HG02973 (cell line): ENCODE results near the gene PRDX2.
"Not testable (repeated sequence)": the region's sequence is repeated elsewhere in the genome, so short reads cannot be mapped to it uniquely, and the experiment has no call there.

Source experiments
- ATAC-seq: cut with Tn5 transposase; IDR thresholded peaks from one replicate; pipeline ENCODE4 v1.9.1; 2021; ENCODE audit warnings: moderate library complexity; ENCODE audit not compliant: unreplicated experiment

The PRDX2 gene

DNA sequence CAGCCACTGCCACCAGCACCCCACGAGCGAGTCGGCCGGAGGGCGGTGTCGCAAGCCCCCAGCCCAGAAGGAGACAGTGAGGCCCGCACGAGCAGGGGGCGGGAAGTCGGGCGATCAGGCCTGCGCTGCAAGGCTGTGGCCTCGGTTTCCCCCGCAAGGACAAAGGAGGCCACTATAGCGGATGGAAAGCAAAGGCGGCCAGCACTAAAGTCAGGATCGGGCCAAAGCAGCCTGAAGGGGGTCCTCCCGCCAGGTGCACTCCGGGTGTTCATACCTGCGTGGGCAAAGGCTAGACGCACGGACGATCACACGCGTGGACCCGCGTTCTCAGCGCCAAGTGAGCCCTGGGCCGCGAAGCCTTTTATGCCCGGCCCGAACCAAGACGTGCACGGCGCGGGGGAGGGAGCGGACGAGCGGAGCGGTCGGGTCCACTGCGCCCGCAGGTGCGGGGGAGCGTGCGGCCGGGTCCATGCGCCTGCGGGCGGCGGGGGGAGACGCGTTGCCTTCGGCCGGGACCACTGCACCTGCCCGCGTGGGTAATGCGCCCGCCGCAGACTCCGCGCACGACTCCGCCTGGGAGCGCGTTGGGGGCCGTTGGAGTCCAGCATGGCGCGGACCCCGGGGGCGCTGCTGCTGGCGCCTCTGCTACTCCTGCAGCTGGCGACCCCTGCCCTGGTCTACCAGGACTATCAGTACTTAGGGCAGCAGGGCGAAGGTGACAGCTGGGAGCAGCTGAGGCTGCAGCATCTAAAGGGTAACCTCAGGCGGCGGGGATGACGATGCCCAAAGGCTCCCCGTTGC lies at the start of gene PRDX2, which contains the start of gene THSD8:
Gene PRDX2, minus strand, starts transcription at position 335 of the 801 bp plus-strand sequence. CDS start 539 bp downstream, outside the sequence.
Gene THSD8, plus strand, starts transcription at position 604 of the 801 bp plus-strand sequence. Its CDS starts 3 bp downstream, at position 607.
- ATAC-seq = no peak

DNA sequence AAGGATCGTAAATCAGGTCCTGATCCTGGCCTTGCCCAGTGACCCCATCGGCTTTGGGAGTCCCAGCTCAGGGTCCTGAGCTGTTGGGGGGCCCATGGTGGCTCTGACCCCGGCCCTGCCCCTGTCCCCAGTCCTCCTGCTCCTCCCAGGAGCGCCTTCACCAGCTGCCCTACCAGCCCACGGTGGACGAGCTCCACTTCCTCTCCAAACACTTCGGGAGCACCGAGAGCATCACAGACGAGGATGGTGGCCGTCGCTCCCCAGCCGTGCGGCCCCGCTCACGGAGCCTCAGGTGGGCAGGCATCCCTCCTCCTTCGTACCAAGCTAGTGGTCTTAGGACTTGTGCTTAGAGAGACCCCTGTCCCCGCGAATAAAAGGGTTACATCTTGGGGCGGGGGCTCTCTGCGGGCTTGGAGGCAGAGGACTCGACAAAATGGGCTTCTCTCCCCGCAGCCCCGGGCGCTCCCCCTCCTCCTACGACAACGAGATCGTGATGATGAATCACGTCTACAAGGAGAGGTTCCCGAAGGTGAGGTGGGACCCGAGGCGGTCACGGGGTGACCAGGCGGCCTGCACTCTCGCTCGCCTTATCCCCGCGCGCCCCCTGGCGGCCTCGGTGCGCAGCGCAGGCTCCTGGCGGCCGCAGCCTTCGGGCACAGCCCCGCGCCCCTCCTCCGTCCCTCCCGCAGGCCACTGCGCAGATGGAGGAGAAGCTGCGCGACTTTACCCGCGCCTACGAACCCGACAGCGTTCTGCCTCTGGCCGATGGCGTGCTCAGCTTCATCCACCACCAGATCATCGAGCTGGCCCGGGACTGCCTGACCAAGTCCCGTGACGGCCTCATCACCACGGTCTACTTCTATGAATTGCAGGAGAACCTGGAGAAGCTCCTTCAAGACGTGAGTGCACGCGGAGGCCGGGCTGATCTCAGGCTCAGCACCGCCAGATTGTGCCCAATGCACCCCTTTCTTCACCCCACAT lies 45.8 kb upstream of the PRDX2 start:
- ATAC-seq = peak; percentile 80

DNA sequence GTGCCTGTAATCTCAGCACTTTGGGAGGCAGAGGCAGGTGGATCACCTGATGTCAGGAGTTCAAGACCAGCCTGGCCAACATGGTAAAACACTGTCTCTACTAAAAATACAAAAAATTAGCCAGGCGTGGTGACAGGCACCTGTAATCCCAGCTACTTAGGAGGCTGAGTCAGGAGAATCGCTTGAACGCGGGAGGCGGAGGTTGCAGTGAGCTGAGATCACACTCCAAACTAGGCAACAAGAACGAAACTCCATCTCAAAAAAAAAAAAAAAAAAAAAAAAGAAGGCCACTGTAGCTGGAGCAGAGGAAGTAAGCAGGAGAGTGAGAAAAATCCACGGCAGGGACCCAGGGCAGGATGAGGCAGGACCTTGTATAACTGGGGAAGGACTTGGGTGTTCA lies 45.0 kb upstream of the PRDX2 start:
- ATAC-seq = not testable (repeated sequence)

DNA sequence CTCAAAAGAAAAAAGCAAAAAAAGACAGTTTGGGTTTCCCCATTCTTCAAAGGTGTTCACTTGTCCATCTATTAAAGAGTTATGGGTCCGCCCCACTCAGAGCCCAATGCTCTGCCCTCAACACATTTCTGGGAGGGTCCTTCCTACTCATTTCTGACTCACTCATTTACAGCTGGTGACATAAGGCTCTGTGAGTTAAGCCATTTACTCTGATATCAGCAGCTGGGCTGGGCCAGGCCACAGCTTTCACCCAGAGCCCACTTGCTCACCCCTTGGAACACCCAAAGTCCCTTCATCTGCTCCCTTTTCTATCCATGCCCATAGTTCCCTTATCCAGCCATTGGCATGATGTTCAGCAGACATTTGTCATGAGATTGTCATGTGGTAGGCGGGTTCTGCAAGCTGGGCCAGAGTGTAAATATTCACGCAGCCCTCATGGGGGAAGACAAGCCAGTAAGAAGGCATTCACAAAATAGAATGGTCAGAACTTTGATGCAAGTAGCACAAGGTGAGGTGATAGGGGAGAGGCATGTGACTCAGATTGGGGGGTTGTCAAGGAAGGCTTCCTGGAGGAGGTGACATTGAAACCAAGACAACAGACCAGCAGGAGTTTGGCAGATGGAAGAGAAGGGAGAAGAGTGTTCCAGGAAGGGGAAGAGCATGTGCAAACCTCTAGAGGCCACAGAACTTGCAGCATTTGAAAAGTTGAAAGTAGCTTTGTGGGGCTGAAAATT lies 42.6 kb upstream of the PRDX2 start:
- no peak for ATAC-seq

DNA sequence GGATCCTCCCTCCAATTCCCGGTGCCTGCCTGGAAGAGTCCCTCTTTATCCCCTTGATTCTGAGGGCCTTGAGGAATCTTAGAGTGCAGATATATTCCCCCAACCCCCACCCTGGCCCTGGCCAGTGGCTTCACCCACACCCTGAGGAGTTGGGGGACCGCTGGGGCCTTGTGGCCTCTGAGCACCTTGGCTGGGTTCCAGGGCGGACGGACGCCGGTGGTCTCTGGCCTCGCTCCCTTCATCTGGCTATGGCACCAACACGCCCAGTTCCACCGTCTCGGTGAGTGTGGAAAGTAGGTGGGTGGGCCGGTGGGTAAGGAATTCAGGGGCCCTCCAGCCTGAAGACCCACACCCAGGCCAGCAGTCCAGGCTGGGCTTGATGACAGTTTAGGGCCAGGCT lies 41.7 kb upstream of the PRDX2 start:
- ATAC-seq = no peak

DNA sequence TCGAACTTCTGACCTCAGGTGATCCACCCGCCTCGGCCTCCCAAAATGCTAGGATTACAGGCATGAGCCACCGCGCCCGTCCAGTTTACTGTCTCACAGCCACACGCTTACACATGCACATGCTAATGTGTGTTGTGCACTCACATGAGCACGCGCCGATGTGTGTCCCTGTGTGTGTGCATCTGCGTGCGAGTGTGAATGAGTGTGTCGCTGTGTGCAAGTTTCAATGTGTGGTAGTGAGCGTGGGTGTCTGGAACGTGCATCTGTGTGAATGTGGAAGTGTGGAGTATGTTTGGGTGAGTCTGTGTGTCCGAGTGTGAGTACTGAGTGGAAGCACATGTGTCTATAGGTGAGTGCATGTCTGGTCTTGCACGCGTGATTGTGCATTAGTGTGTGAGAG lies 40.9 kb upstream of the PRDX2 start:
- ATAC-seq = no peak

DNA sequence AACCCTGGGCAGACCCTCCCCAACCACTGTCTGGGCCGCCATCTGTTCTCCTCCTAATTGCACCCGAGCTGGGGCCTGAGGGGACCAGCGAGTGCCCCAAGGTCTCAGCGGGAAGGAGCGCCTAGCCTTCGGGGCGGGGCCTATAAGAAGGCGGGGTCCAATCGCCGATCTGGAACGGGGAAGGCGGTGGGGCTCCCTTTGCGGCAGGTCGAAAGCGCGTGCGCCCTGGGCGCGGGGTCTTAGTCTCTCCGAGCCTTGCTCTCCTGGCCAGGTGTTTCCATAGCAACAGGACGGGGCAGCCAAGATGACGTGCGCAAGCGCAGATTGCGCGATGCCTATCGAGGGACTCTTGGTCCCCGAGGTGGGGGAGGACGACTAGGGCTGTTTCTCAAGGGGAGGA lies 39.5 kb upstream of the PRDX2 start:
- ATAC-seq = no peak

DNA sequence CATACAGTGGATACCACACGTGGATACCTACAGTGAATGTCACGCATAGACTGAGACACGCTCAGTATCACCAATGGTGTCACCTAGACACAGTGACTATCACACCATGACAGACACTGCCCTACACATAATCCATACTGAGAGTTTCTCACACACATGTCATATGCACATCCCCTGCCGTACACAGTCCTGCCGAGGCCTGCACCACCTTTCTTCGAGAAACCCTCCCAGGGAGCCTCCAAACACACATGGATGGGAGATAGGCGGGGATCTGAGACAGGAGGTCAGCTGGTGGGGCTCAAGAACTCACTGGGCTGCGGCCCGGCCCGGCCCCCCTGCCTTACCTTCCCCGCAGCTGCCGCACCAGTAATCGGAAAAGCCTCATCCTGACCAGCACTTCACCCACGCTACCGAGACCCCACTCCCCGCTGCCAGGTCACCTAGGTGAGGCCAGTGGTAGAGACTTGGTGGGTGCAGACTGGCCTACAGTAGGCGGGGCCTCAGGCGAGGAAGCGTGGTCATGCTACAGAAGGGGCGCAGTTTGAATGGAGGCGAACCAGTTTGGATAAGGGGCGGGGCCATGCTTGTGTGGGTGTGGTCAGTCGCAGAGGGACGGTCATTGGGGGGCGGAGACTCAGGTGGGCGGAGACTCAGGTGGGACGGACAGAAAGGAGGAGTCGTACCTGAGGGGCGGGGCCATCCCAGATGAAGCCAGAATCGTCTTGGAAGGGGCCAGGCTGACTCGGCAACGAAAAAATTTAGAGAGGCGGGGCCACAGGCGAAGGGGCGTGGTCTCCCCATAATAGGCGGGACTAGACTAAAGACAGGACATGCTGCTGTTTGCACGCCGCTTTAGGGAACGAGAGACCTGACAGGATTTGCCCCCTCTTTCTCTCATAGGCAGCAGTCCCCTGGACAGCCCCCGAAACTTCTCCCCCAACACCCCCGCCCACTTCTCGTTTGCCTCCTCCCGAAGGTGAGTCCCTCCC lies 38.8 kb upstream of the PRDX2 start:
- ATAC-seq = no peak

DNA sequence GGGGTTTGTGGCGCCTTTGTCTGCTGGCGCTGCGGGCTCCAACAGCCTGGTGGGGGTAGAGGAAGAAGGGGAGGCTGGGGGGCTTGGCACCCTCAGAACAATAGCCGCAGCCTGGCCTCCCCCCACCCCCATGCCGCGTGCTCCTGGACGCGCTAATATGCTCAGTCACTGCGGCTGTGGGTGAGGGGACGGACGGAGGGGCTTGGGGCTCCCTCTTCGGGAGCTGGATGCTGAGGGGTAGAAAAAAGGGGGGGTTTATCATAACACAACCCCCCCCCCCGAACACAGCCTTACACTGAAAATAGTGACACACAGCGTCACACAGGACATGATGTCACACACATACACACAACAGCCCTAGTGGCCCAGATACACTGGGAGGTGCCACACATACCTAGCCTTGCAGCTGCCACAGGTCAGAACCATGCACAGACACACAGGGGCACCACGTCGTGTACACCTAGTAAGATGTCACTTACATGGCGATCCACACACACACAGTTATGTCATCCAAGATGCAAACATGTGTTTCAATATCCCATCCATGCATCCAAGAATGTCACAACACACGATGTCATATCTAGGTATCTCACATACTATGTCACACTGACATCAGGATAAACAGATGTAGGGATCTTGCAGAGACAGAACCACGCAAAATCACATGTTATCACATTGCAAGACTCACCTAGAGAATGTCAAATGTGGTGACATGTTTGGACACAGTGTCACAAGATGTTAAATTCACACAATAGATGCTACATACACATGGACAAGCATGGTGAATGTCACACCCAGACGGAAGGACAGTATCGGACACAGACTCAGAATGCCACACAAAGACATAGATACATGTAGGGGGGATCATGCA lies 37.5 kb upstream of the PRDX2 start:
- no peak for ATAC-seq

DNA sequence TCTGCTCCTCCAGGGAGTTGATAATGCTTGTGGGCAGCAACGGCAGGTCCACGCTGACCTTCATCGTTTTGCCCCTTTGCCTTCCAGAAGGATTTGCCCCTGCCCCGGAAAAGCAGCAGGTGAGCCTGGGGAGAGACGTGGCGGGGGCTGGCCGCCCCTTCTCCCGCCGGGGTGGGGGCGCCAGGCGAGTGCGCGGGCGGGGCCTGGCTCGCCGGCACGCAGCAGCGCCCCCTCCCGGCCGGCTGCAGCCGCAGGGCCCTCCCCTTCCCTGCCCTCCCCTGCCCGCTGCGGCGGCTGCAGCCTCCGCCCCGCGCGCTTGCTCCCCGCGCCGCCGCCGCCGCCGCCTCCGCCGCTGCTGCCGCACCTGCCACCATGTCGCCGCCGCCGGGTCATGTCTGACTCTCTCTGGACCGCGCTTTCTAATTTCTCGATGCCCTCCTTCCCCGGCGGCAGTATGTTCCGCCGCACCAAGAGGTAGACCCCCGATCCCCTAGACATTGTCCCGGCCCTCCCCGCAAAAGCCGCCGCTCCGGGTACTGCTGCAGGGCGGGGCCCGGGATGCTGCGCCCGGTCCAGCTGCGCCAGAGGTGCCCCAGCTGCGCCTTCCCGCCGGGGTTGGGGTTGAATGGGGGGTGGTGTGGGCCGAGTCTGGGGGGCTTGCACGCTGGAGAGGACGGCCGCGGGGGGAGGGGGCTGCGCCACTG lies 36.7 kb upstream of the PRDX2 start, which contains the start of gene MAST1:
Gene MAST1, plus strand, starts transcription at position 334 of the 704 bp plus-strand sequence. Its CDS starts 58 bp downstream, at position 392.
- ATAC-seq = no peak

DNA sequence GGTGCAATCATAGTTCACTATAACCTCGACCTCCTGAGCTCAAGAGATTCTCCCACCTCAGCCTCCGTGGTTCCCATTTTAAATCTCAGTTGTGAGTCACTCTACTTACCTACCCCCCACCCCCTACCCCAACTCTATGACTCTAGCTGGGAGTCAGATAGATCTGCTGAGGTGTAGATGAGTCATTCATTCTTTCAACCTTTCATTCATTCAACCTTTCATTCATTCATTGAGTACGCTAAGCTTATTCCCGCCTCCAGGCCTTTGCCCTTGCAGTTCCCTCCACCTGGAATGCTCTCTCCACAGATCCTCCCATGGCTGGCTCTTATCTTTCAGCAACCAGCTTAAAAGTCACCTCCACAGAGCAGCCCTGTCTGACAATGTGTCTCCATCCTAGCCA lies 35.6 kb upstream of the PRDX2 start:
- ATAC-seq = no peak

DNA sequence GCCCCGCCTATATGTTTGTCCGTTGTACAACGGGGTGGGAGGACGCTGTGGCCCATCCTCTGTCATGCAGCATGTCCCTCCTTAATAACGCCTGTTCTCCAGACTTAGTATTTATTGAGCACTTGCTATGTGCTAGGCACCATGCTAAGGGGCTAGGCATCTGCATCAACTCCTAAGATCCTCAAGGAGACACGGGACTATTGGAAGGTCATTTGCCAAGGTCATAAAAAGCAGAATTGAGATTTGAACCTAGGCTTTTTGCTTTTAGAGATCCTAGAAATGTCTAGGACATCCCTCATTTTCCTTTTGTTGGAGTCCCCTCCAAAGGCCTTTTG lies 34.9 kb upstream of the PRDX2 start:
- no peak for ATAC-seq

DNA sequence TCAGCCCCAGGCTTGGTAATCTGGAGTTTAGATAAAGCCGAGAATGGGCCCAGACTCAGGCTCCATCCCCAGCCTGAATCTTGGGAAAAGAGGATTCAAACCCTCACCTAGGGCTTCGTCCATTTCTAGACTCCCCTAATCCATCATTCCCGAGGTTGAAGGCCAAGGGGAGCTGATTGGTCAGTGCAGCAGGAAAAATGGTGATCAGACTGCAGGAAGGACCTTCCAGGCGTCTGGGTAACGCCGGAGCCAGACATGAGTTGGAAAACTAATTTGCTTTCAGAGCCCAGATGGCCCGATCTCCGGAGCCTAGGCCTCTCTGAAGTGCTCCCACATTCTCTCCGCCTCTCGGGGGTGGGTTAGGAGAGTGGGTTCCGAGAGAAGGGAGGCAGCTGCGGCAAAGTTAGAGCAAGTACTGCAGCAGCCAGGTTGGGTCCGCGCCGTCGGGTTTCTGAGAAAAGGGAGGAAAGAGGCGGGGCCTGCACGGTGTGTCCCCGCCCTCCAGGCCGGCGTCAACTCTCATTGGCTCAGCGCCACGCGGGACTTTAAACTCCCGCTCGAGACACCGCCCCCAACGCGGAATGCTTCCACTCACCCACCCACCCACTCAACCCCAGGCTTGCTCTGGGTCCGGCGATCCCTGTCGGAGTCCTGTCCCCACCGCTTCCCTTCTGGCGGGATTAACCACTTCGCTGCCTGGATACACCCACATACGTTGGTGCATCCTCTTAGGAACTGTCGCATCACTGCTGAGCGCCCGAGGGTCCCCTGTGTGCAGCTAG lies 33.6 kb upstream of the PRDX2 start:
- no peak for ATAC-seq

DNA sequence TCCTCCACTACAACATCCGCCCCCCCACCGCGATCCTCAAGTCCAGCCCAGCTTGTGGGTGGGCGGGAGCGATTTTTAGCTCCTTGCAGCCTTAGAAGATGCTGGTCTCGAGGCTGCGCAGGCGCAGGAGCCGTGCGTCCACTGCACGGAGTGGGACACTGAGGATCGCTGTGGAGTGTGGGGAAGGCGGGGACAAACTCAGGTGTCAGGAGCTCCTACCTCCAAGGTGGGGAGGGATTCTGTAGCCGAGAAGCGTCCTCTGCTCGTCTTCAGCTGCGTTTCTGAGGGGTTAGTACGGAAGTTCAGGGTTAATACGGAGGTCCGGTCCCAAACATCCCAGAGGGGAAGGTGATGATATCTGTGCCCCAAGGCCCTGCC lies 33.0 kb upstream of the PRDX2 start, which contains the start of gene RTBDN:
Gene RTBDN, minus strand, starts transcription at position 14 of the 378 bp plus-strand sequence. CDS start 4,600 bp downstream, outside the sequence.
- ATAC-seq = no peak

DNA sequence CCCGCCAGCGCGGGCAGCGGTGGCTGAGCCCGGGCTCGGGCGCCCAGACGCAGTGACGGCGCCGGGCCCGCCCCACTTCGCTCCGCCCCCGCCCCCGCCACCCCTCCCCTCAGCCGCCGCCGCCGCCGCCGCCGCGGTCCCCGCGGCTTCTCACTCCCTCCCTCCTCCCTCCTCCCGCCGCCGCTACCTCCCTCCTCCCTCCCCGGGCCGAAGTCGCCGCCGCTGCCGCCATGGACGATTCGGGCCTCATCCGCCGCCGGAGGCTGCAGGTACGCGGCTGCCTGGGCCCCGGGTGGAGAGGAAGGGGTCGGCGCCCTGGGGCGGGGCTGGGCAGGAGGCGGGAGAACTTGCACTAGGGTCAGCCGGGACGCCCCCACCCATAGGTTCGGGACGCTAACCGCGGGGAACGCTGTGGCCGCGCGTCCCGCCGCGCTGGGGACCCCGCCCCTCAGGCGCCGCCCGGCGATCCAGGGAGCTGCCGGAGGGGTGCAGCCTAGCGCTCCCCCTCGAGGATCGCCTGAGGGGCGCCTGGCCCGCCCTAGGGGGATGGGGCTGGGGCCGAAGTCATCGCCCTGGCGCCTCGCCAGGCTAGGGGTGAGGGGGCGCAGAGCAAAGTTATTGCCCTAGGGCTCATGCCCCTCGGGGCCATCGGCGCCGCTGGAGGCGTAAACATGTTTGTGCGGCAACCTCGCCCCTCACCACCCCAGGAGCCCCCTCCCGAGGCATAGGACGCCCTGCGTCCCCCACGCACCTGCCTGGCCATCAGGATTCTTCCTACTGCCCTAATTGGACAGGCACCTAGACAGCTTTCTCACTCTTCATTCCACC lies 32.4 kb upstream of the PRDX2 start:
- no peak for ATAC-seq

DNA sequence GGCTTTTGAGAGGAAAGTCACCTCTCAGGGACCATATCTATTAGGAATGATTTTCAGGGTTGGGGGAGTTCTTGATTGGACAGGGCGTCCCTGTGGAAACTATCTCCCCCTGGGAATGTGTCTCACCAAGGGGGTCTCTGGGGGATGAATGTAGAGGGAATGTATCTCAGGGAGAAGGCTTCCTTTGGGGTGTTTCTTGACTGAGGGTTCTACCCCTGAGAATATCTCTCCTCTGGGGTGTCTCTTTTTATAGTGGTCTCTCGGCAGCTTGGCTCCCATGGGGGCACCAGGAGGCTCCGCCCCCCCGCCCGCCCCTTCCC lies 31.8 kb upstream of the PRDX2 start:
- no peak for ATAC-seq

DNA sequence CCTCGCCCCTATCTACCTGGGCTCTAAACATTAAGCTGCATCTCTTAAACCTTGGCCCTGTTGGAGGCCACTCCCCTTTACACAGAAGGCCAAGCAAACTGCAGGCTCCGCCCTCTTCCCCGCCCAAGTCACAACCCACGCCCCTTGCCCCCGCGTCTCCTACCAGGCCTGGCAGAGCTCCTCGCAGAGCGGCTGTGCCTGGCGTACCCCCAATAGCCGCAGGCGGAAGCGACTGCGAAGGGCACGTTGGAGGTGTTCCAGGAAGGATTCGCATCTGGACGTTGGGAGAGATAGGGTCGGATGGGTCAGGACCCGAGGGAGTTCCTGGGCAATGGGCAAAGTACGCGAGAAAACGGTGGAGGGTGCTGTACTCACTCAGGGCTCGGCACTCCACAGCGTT lies 26.9 kb upstream of the PRDX2 start:
- ATAC-seq = no peak
